Stimulated activated CD8-positive, alpha-beta memory T cell treated with anti-CD3 and anti-CD28 coated beads, Interleukin-2, amount 100 ng/mL, for 1 hour (primary cell): ENCODE results near the gene PRSS36.
"Not testable (repeated sequence)": the region's sequence is repeated elsewhere in the genome, so short reads cannot be mapped to it uniquely, and the experiment has no call there.

ENCODE experiments used
- DNase-seq, 2 donors: peaks; one replicate each; pipeline ENCODE4 v3.0.0-alpha.2; 2020; ENCODE audit warnings: low read depth in 2 of 2

Gene PRSS36

DNA sequence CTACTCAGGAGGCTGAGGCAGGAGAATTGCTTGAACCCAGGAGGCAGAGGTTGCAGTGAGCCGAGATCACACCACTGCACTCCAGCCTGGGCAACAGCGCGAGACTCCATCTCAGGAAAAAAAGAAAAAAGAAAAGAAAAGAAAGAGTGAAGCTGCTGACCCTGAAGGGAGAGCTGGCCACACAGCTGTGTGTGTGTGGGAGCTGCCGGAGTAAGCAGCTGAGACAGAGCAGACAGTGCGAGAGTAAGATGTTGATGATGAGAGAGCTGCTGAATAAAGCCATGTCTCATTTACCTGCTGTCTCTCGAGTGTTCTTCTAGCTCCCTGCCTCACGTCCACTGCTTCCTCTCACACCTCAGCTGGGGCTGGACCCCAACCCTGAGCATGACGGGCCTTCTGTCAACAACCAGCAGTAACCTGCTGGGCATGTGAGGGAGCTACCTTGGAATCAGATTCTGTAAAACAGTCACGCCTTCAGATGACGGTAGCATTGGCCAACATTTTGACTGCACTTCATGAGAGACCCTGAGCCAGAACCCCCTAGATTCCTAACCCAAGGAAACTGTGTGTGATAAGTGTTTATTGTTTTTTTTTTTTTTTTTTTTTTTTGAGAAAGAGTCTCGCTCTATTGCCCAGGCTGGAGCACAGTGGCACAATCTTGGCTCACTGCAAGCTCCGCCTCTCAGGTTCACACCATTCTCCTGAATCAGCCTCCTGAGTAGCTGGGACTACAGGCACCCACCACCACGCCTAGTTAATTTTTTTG lies 48.8 kb downstream of the PRSS36 start:
- DNase-seq = not testable (repeated sequence)

DNA sequence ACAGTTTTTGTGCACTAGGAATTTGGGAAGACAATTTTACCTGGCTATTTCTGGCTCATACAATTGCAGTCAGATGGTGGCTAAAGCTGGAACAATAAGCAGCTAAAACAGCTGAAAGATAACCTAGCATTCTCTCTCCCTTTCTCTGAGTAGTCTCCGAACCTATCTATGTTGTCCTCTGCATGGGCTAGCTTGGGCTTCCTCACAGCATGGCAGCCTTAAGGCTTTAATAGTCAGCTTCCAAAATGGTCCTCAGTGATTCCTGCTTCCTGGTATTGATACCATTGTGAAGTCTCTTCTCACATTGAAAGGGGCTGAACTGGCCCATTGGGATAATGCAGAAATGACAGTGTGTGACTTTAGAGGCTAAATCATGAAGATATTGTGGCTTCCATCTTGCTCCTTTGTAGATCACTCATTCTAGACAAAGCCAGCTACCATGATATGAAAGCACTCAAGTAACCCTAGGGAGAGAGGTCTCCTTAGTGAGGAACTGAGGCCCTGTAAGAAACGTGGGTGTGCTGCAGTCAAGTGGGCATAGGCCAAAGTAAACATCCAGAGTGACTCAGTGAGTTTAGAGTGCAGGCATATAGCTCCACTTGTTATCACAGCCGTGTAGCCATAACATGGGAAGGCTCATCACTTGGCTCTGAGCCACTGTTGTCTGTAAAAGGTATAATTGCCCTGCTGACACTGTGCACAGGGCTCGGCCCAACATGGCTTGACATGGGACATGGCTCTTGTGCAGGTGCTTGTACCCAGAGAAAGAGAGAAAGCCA lies 49.8 kb downstream of the PRSS36 start:
- no peak for DNase-seq

DNA sequence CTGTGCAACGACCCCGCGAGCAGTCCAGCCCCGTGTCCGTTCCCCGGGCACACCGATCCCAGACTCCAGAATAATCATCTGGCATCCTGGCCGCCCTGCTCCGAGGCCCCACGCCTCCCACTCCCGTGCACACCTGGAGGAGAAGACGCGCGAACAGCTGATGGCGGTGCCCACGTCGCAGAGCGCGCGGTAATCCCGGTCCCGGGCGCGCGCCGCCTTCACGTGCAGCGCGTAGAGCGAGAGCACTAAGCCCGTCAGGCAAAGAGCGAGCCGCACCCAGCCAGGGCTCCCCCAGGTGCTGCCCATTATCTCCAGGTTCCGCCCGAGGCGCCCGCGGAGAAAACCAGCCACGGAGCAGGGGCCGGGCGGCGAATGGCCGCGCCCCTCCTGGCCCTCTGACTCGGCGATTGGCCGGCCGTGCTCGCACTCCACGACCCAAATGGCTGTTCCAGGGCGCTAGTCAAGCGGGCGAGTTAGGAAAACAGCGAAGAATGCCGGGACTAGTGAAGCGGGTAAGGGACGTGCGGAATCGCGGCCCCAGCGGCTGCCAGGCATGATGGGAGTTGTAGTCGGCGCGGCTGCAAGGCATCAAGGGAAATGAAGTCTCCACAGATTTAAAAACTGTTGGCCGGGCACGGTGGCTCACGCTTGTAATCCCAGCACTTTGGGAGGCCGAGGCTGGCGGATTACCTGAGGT lies 55.3 kb downstream of the PRSS36 start, which contains the start of gene VKORC1:
TSS of gene VKORC1 (minus strand) at position 374 of the 697 bp plus-strand sequence. CDS start at position 306, 68 bp downstream.
- peak; percentile 60 to 68 for DNase-seq

DNA sequence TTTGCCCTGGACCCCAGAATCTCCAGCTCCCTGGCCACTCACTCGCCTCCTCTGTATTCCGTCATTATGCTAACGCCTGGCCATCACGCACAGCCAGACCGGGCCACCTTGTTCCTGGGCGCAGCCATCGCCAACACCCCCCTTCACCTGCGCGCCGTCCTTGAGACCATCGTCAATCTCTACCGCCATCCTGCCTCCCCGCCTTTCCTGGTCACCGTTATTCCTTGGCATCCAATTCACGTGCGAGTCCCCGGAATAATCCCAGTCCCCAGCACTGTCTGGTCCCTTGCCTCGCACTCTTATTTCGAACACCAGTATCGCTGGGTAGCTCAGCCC lies 55.8 kb downstream of the PRSS36 start:
- DNase-seq = no peak

DNA sequence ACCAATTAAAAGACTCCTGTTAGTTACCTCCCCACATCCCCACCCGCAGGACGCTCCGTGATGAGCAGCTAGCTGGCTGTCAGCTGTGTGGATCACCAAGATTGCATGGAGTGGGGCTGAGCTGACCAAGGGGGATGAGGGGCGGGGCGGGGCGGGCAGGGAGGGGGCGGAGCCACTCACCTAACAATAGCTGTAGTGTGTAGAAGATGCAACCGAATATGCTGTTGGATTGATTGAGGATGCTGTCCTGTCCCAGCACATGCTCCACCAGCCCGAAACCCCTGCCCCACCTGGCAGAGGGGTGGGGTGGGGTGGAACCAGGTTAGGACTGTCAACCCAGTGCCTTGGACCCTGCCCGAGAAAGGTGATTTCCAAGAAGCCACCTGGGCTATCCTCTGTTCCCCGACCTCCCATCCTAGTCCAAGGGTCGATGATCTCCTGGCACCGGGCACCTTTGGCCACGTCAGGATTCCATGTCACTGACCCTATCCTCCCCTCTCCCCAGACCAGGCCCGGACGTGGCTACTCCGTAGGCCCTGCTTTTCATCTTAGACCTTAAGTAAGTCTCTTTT lies 56.6 kb downstream of the PRSS36 start:
- no peak for DNase-seq

DNA sequence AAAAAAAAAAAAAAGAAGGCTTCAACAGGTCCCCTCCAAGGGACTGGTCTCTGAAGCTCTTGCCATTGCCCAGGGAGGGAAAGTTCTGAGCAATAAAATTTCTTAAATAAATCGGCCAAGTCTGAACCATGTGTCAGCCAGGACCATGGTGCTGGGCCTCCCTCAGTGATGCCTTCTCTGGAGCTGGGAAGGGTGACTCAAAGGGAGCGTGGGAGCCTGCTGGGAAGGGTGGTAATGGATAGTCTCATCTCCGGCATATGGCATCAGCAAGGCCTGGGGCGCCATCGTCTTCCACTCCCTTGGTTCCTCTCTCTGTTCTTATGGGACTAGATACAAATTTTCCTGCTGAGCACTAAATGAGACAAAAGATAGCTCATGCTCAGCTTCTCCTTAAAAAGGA lies 57.5 kb downstream of the PRSS36 start:
- DNase-seq = no peak

DNA sequence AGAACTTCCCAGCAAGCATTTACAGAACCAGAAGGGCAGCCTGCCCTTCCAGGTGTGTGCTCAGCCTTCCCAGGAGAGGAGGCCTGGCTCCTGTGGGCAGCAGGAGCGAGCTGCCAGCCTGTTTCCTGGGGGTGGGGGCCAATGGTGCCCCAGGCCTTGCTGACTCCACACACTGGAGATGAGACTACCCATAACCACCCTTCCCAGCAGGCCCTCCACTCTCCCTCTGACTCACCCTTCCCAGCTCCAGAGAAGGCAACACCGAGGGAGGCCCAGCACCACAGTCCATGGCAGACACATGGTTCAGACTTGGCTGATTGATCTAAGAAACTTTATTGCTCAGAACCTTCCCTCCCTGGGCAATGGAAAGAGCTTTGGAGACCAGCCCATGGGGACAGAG lies 59.3 kb downstream of the PRSS36 start:
- DNase-seq = no peak

DNA sequence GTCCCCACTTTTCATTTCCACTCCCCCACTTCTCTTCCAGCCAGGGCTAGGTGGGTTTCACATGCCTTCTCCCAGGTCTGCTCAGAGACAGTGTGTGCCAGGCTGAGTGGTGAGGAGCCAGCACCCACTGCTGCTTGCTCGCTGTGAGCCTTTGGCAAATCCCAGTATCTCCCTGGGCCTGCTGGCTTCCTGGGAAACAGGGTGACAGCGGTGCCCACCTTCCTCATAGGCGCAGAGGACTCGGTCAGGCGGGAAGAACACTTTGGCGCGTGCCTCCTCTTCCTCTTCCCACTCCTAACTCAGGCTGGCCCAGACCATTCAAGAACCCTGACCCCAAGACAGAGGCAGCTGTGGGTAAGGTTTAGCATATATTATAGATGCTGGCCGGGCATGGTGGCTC lies 60.7 kb downstream of the PRSS36 start:
- DNase-seq = no peak
